ENCODE data around the gene MEGF11.

GRCh38 chr15:65987100-65987499 is 266.4 kb downstream of the MEGF11 start:
- TF ChIP-seq CTCF (conservative IDR thresholded peaks at IDR 0.05; ENCODE audit: low read depth, low read length) (no peak), EZH2 (IDR thresholded peaks at IDR 0.05; ENCODE audit: low read length, unreplicated experiment) (no peak)
